SK-MEL-5 (cell line): ENCODE data around the gene CHRNB1. TPM values are rescaled to one million over a fixed set of nuclear protein-coding genes. Genes with fewer than 3 reads are reported as not detected.
"Not testable (repeated sequence)": the region's sequence is repeated elsewhere in the genome, so short reads cannot be mapped to it uniquely, and the experiment has no call there.

Source experiments
- DNase-seq: peaks from one replicate; pipeline ENCODE4 v3.0.0-alpha.2; 2016; ENCODE audit warnings: low read depth, low spot score
- in situ Hi-C: cut with HindIII; loops from 2 replicates; pipeline ENCODE4 v1.10.0; 2016; ENCODE audit warnings: low sequenced_read_pairs, high pct_unique_total_duplicates, low pct_unique_long_range_greater_than_20kb
- total RNA-seq: library from RNA; depleted of rRNA; stranded (reverse); fragments of >200 nt; shearing (Covaris generic); gene quantifications from 2 replicates; pipeline ENCODE4 v1.2.3, GENCODE V29; 2014

Gene CHRNB1
- total RNA-seq, 1 experiment from 2014 or later: 4.5 TPM

- no peak for DNase-seq
- in situ Hi-C loops: no loop called here
These were observed 31.0 kb downstream of the CHRNB1 start for GRCh38 chr17:7475764-7476422.

GRCh38 chr17:7476494-7476893, 31.6 kb downstream of the CHRNB1 start:
- in situ Hi-C loops: no loop called here

DNA sequence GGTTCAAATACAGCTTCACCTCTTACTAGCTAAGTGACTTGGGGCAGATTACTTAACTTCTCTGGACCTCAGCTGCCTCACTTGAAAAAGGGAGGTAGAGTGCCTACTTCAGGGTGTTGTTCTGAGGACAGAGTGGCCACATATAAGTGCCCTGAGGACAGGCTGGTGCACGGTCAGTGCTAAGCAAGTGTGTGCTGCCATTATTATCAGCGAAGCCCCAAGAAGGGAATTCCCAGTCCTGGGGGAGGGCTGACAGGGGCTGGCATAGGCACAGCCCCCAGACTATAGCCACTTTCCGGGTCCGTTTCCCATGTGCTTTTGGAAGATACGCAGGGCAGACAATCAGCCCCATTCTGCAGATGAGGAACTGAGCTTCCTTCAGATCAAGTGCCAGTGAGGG, 32.1 kb downstream of the CHRNB1 start:
- no peak for DNase-seq
- in situ Hi-C loops: no loop called here

More at GRCh38 chr17:7476494-7476893, 31.6 kb downstream of the CHRNB1 start:
- no peak for DNase-seq

DNA sequence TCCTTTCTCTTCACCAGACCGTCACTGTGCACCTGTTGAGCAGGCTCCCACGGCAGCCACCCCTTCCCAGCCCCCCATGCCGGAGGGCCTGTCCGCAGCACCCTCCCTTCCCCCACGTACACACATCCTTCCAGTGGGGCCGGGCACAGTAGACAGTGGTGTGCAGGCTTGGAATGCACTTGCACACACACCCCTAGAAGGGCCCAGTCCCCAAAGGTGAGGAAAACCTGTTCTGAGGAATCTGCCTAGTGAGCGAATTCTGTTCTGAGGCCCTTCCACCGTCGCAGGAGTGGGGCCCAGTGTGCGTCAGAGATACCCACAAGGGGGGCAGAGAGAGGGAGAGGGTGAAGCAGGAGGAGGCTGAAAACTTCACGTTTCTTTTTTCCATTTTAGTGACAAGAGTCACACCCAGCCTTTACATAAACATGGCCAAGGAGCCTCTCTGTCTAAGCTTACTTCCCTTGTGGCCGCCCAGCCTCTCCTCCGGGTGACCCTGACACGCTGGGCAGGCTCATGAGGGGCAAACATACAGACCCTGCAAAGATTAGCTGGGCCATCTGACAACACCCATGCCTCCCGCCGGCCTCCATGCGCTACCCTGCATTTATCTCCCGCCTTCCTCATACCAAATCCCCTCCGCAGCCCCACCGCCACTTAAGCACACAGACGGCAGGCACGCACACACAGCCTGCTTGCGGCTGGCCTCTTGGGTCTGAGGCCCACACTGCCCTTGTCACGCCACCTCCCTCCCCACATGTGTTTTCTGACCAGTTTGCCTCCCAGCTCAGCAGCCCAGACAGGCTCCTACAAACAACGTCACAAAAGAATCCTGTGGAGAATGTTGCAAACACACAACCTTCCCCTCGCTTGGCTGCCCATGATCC, 32.8 kb downstream of the CHRNB1 start:
- in situ Hi-C loops: no loop called here
- no peak for DNase-seq

DNA sequence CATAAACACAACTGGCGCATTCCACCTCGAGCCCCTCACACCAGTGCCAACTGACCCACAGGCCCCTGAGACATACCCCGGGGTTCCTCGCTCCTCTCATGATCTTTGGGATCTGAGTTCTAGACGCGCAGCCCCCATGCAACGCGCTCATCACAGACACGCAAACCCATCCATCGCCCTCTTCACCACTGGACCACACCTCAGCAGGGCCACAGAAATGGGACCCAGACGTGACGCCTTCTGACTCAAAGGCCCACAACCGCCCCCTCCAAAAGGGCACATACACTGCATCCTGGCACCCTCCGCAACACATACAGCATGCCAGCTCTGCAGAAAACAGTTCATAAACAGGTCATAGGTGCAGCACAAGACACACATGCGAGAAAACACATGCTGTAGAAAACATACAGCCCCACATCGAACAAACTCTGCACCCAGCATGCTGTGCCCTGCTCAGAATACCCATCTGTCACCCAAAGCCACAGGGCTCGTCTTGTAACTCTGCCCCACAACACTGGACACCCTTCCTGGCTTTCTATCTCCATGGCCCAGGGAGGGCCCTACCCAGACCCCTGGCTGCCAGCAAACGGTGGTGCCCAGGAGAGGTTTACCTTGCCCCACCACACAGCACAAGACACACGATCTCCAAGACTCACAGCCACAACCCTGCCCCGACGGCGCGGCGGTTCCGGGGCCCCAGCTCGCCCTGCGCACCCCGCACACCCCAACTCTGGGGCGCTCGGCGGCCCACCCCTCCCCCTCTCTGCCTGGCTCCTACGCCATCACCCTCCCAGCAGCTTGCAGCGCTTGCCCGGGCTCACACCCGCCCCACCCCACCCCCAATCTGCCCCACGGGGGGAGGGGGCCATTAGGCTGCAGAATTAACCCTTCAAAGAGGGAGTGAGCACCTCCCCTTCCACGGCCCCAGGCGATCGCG, 33.7 kb downstream of the CHRNB1 start:
- in situ Hi-C loops: no loop called here
- DNase-seq: peak; percentile 27

GRCh38 chr17:7479213-7480088, 34.6 kb downstream of the CHRNB1 start, which contains the start of gene ZBTB4:
Gene ZBTB4, minus strand, starts transcription at chr17:7479631. Its CDS starts 12,830 bp downstream, at chr17:7466801.
- peak; percentile 34 for DNase-seq
- in situ Hi-C loops: no loop called here

DNA sequence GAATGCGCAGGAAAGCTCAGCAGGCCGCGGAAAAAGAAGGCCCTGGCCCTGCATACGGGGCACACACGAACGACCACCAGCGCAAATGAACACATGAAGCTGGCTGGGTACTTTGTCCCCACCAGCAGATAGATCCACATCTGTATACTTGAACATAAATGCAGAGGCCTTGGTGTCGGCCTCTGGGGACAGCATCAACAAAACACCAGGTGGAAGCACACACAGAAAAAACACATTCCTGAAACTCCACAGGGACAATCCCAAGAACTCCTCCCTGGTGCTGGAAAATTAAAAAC, 35.2 kb downstream of the CHRNB1 start:
- DNase-seq: no peak
- in situ Hi-C loops: no loop called here

DNA sequence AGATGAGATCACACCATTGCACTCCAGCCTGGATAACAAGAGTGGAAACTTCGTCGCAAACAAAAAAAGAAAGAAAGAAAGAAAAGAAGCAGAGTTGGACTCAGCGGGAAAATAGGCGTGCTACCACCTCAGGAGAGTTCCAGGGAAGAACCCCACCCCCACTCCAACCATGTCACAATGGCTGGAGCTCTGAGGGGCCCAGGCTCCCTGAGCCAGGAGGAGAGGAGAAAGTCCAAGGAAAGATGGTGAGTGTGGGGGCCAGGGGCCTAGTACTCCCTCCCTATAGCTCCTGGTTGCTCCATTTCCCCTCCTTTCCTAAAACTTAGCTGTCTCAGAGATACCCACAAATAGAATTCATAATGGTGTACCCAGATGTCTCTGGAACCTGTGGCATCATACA, 36.4 kb downstream of the CHRNB1 start, which contains the start of gene SLC35G6:
TSS of gene SLC35G6 (plus strand) at position 172 of the 400 bp plus-strand sequence. CDS start at position 243, 71 bp downstream.
- DNase-seq, in situ Hi-C loops: not testable (repeated sequence)

DNA sequence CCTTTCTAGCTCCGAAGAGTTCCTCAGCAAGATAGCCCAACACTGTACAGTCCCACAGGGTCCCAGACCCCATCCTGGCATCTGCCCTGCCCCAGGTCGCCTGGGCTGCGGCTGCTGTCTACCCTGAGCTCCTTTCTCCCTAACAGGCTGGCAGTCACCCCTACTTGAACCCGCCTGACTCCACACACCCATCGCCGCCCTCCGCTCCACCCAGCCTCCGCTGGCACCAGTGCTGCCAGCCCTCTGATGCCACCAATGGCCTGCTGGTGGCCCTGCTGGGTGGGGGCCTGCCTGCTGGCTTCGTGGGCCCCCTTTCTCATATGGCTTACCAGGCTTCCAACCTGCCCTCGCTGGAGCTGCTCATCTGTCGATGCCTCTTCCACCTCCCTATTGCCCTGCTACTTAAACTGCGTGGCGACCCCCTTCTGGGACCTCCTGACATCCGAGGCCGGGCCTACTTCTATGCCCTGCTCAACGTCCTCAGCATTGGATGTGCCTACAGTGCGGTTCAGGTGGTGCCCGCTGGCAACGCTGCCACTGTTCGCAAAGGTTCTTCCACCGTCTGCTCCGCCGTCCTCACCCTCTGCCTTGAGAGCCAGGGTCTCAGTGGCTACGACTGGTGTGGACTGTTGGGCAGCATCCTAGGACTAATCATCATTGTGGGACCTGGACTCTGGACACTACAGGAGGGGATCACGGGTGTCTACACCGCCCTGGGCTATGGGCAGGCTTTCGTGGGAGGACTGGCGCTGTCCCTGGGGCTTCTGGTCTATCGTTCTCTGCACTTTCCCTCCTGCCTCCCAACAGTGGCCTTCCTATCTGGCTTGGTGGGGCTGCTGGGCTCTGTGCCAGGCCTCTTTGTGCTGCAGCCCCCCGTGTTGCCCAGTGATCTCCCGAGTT, 37.2 kb downstream of the CHRNB1 start:
- in situ Hi-C loops, DNase-seq: not testable (repeated sequence)

GRCh38 chr17:7482742-7483088, 37.9 kb downstream of the CHRNB1 start:
- DNase-seq, in situ Hi-C loops: not testable (repeated sequence)

DNA sequence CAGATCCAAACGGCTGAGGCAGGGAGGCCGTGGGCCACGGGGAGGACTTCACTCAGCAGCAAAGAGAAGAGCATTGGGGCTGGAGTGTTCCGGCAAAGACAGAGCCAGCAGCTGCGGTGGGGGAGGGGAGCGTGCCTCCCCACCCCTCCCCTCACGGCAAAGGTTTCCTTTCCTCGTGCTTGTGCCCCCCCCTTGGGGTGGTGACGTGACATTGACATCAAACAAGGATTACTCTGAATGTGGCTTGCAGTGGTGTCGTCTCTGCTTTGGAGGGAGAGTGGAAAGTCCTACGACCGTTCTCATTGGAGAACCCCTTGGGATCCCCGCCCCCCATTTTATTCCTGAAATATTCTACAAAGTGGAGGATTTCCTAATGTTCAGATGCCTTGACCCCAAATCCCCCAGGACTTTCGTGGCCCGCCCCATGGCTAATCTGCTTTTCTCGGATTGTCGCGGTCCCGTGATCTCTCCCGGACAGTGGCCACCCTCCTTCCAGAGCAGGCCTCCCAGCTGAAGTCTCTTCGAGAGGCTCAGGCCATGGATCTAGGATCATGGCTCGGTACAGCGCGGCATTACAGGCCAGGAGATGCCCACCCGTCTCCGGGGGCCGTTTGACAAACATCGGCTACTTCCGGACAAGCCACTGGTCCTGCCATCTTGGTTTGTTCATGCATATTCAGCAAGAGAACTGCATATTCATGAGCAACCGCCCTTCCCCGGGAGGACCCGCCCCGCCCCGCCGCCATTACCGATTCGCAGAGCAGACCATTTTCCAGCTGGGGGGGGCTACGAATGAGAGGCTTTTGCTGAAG, 38.6 kb downstream of the CHRNB1 start:
- peak; percentile 92 for DNase-seq
- in situ Hi-C loops: no loop called here

DNA sequence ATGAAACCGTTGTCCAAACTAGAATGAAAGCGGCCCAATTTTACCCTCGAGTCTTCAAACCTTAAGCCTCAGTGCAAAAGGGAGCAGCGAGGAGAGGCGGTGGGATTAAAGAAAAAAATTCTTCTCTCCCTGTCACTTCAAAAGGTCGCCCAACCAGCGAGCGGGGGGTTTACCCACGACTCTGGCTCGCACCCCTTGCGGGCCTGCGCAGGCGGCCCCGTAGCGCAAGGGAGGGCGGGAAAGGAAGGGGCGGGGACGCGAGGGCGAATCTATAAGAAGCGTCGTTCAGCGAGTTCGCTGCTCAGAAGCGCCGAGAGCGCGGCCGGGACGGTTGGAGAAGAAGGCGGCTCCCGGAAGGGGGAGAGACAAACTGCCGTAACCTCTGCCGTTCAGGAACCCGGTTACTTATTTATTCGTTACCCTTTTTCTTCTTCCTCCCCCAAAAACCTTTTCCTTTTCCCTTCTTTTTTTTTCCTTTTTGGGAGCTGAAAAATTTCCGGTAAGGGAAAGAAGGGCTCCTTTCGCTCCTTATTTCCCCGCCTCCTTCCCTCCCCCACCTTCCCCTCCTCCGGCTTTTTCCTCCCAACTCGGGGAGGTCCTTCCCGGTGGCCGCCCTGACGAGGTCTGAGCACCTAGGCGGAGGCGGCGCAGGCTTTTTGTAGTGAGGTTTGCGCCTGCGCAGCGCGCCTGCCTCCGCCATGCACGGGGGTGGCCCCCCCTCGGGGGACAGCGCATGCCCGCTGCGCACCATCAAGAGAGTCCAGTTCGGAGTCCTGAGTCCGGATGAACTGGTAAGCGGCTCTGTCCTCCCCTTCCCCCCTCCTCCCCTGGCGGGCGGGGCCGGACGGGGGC, 39.4 kb downstream of the CHRNB1 start, which contains the start of gene POLR2A:
TSS of gene POLR2A (plus strand) at position 300 of the 852 bp plus-strand sequence.
- in situ Hi-C loops: no loop called here
- DNase-seq: peak; percentile 96

DNA sequence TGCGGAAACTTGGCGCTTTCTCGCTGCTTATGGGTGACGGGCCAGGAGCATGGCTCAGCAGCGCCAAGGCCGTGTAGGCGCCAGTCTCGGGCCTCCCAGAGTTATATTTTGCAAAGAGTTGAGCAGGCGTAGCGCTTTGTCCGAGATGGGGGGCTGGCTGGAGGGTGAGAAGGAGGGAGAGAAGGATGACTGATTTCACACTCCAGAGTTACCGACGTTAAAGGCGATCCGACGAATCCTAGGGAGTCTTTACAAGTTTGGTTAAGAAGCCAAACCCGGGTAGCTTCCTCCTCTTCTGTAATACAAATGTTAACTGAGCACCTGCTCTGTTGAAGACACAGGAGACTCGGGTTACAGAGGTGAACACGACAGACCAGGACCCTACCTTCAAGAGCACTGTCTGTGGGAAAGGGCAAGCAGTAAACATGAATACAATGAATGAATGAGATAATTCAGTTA, 40.1 kb downstream of the CHRNB1 start:
- in situ Hi-C loops: no loop called here
- DNase-seq: no peak

DNA sequence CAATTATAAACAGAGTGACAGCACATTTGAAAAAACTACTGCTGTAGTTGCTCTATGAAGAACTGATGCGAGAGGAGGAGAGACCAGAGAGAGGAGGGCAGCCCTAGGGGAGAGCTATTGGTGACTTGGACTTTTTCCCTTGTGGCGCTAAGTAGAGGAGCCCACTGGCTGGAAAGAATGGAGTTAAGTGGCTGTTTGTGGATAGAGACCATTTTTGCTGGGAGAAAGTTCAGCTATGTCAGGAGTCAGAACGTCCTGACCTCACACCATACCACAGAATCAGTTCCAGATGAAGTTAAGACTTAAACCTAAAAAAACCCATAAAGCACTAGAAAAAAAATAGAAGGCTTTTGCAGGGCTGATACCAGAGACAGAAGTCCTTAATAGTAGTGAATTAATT, 41.3 kb downstream of the CHRNB1 start:
- in situ Hi-C loops: no loop called here
- DNase-seq: no peak
